ENCODE measurements around the gene LXN.
A peak's percentile ranks its signal among the peaks of the same experiment; 100 is the strongest.

DNA sequence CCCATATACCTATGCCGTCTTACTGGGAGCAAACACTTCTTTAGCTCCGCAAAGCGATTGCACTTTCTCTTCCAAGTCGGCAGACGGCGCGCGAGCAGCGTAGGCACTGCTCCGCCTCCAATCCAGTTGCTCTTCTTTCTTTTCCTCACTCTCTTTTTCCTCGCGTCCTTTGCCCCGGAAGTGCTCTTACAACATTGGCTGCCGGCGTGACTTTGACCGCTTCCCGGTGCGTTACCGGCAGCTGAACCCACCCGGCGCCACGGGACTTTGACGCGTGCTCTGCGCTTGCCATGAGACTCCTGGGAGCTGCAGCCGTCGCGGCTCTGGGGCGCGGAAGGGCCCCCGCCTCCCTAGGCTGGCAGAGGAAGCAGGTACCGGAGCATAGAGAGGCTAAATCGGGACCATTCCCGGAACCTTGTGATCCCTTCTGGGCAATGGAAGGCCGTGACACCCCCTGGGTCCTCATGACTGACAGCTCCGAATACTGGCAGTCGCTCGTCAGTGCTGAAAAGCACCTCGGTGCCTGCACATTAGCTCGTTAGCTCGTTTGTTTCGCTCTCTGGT is 28.0 kb downstream of the LXN start, which contains the start of gene GFM1:
- peak; percentile 94 for TF ChIP-seq CTCF (IDR thresholded peaks at IDR 0.05; ENCODE audit: insufficient read depth, low read depth, low read length)
- no peak for TF ChIP-seq EZH2 (IDR thresholded peaks at IDR 0.05; ENCODE audit: insufficient read depth, low read length)
